Measurements from ENCODE around the gene FTO.

DNA sequence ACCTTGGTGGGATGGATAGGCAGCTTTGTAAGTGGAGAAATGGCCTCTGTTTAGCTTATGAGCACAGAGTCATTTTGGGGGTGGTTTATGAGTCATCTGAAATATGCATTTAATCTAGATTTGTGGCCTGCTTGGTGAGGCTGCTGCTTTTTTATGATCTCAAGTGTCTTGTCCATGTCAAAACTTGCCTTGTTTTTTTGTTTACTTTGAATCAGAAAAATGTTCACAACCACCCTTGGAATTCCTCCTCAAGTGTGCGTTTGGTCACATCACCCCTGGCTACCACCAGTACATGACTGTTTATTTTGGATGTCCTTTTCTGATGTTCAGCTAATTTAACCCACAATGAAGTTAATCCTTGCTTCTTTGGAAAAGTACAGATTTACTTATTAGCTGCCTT is 64.6 kb downstream of the FTO start:
- TF ChIP-seq CTCF (IDR thresholded peaks at IDR 0.05): no peak
- TF ChIP-seq ZFX (IDR thresholded peaks at IDR 0.05; ENCODE audit: borderline replicate concordance): no peak
